SK-N-SH treated with all-trans-retinoic acid at 6 μM for 48 hours (cell line): ENCODE results near the gene MAGI3.

Source experiments
- ATAC-seq: fragments of 200-7000 bp; cut with Tn5 transposase; 3 replicates; pipeline ENCODE4 v1.9.1; 2020; ENCODE audit warnings: mild to moderate bottlenecking, moderate library complexity
- ARNTL ChIP-seq: fragments of 450-650 bp; formaldehyde crosslinking; IDR thresholded peaks from 2 replicates; pipeline ENCODE4 v1.5.0; 2020; ENCODE audit warnings: low read depth, mild to moderate bottlenecking, moderate library complexity, borderline replicate concordance
- BACH2 ChIP-seq: fragments of 250-450 bp; sonication (Bioruptor Pico); IDR thresholded peaks from 2 replicates; pipeline ENCODE4 v1.9.0; 2021; ENCODE audit warnings: mild to moderate bottlenecking, borderline replicate concordance
- CSDC2 ChIP-seq: fragments of 250-450 bp; sonication (Bioruptor Pico); IDR thresholded peaks from 2 replicates; pipeline ENCODE4 v1.5.0; 2020; ENCODE audit warnings: mild to moderate bottlenecking, moderate library complexity
- ESRRG ChIP-seq: fragments of 250-450 bp; sonication (Bioruptor Pico); IDR thresholded peaks from 2 replicates; pipeline ENCODE4 v1.6.1; 2021; ENCODE audit warnings: mild to moderate bottlenecking
- GLIS3 ChIP-seq: fragments of 250-450 bp; sonication (Bioruptor Pico); IDR thresholded peaks from 2 replicates; pipeline ENCODE4 v1.5.0; 2020; ENCODE audit warnings: mild to moderate bottlenecking, moderate library complexity
- ISL1 ChIP-seq: fragments of 250-450 bp; sonication (Bioruptor Pico); IDR thresholded peaks from 2 replicates; pipeline ENCODE4 v2.1.2; 2022; ENCODE audit warnings: mild to moderate bottlenecking, moderate library complexity
- OSR1 ChIP-seq: fragments of 250-450 bp; sonication (Bioruptor Pico); IDR thresholded peaks from 2 replicates; pipeline ENCODE4 v1.8.0; 2022; ENCODE audit warnings: moderate library complexity, mild to moderate bottlenecking, inconsistent platforms
- POU6F1 ChIP-seq: fragments of 250-450 bp; sonication (Bioruptor Pico); IDR thresholded peaks from 2 replicates; pipeline ENCODE4 v1.8.0; 2021; ENCODE audit warnings: low read depth, mild to moderate bottlenecking, moderate library complexity, borderline replicate concordance
- PPARA ChIP-seq: fragments of 250-450 bp; sonication (Bioruptor Pico); IDR thresholded peaks from 2 replicates; pipeline ENCODE4 v1.5.0; 2020; ENCODE audit warnings: mild to moderate bottlenecking, borderline replicate concordance
- SNAI2 ChIP-seq: fragments of 250-450 bp; sonication (Bioruptor Pico); IDR thresholded peaks from 2 replicates; pipeline ENCODE4 v1.5.0; 2020; ENCODE audit warnings: mild to moderate bottlenecking, moderate library complexity
- TCF4 ChIP-seq: fragments of 250-450 bp; sonication (Bioruptor Pico); IDR thresholded peaks from 2 replicates; pipeline ENCODE4 v1.8.0; 2021; ENCODE audit warnings: mild to moderate bottlenecking, moderate library complexity, borderline replicate concordance
- TOX ChIP-seq: fragments of 250-450 bp; sonication (Bioruptor Pico); IDR thresholded peaks from 2 replicates; pipeline ENCODE4 v1.8.0; 2021; ENCODE audit warnings: mild to moderate bottlenecking, moderate library complexity, borderline replicate concordance
- ZFP3 ChIP-seq: fragments of 250-450 bp; sonication (Bioruptor Pico); IDR thresholded peaks from 2 replicates; pipeline ENCODE4 v1.5.0; 2020; ENCODE audit warnings: mild to moderate bottlenecking, moderate library complexity
- ZNF565 ChIP-seq: fragments of 450-650 bp; formaldehyde crosslinking; conservative IDR thresholded peaks from 2 replicates; pipeline ENCODE4 v1.5.0; 2020; ENCODE audit warnings: low read depth, mild to moderate bottlenecking, moderate library complexity
- ZNF70 ChIP-seq: fragments of 450-650 bp; formaldehyde crosslinking; IDR thresholded peaks from 2 replicates; pipeline ENCODE4 v1.5.0; 2020; ENCODE audit warnings: mild to moderate bottlenecking, moderate library complexity
- ZNF8 ChIP-seq: fragments of 450-650 bp; formaldehyde crosslinking; IDR thresholded peaks from 2 replicates; pipeline ENCODE4 v1.5.0; 2020; ENCODE audit warnings: mild to moderate bottlenecking, moderate library complexity
- TF ChIP-seq, protein P1 (sequence below): fragments of 250-450 bp; sonication (Bioruptor Pico); IDR thresholded peaks from 2 replicates; pipeline ENCODE4 v1.5.1; 2020; ENCODE audit warnings: low read depth, mild to moderate bottlenecking, moderate library complexity
- TF ChIP-seq, protein P2 (sequence below): fragments of 250-450 bp; sonication (Bioruptor Pico); IDR thresholded peaks from 2 replicates; pipeline ENCODE4 v1.5.1; 2021; ENCODE audit warnings: mild to moderate bottlenecking, moderate library complexity
- TF ChIP-seq, protein P3 (sequence below): fragments of 250-450 bp; sonication (Bioruptor Pico); IDR thresholded peaks from 2 replicates; pipeline ENCODE4 v1.8.0; 2020; ENCODE audit warnings: mild to moderate bottlenecking, moderate library complexity, borderline replicate concordance

MAGI3 gene

GRCh38 chr1:113488576-113489177 is 98.4 kb downstream of the MAGI3 start:
- ATAC-seq: no peak
- TF ChIP-seq BACH2: no peak
- no peak for TF ChIP-seq PPARA
- TF ChIP-seq, all 23 proteins: peak for 0

DNA sequence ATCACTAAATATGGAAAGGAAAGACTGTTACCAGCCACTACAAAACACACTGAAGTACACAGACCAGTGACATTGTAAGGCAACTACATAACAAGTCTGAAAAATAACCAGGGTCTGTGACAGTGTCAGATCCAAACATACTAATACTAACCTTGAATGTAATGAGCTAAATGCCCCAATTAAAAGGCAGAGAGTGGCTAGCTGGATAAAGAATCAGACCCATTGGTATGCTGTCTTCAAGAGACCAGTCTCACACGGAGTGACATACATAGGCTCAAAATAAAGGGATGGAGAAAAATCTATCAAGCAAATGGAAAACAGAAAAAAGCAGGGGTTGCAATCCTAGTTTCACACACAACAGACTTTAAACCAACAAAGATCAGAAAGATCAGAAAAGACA is 100.1 kb downstream of the MAGI3 start:
- no peak for TF ChIP-seq BACH2
- no peak for TF ChIP-seq TCF4 (CRISPR knock-in tag)
- TF ChIP-seq TOX (CRISPR knock-in tag): no peak
- no peak for TF ChIP-seq ZNF8 (CRISPR knock-in tag)
- no peak for TF ChIP-seq GLIS3 (CRISPR knock-in tag)
- TF ChIP-seq ARNTL (CRISPR knock-in tag): no peak
- TF ChIP-seq, protein P1, sequence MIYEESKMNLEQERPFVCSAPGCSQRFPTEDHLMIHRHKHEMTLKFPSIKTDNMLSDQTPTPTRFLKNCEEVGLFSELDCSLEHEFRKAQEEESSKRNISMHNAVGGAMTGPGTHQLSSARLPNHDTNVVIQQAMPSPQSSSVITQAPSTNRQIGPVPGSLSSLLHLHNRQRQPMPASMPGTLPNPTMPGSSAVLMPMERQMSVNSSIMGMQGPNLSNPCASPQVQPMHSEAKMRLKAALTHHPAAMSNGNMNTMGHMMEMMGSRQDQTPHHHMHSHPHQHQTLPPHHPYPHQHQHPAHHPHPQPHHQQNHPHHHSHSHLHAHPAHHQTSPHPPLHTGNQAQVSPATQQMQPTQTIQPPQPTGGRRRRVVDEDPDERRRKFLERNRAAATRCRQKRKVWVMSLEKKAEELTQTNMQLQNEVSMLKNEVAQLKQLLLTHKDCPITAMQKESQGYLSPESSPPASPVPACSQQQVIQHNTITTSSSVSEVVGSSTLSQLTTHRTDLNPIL (CRISPR knock-in tag): no peak
- TF ChIP-seq ZFP3 (CRISPR knock-in tag): no peak
- no peak for TF ChIP-seq ZNF70 (CRISPR knock-in tag)
- no peak for TF ChIP-seq OSR1 (CRISPR knock-in tag)
- TF ChIP-seq, all 23 proteins: peak for 0
- ATAC-seq: no peak

DNA sequence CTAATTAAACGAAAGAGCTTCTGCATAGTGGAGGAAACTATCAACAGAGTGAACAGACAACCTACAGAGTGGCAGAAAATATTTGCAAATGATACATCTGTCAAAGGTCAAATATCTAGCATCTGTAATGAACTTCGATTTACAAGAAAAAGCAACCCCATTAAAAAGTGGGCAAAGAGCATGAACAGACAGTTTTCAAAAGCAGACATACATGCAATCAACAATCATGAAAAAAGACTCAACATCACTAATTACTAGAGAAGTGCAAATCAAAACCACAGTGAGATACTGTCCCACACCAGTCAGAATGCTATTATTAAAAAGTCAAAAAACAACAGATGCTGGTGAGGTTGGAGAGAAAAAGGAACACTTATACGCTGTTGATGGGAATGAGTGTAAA is 103.2 kb downstream of the MAGI3 start:
- TF ChIP-seq, protein P2, sequence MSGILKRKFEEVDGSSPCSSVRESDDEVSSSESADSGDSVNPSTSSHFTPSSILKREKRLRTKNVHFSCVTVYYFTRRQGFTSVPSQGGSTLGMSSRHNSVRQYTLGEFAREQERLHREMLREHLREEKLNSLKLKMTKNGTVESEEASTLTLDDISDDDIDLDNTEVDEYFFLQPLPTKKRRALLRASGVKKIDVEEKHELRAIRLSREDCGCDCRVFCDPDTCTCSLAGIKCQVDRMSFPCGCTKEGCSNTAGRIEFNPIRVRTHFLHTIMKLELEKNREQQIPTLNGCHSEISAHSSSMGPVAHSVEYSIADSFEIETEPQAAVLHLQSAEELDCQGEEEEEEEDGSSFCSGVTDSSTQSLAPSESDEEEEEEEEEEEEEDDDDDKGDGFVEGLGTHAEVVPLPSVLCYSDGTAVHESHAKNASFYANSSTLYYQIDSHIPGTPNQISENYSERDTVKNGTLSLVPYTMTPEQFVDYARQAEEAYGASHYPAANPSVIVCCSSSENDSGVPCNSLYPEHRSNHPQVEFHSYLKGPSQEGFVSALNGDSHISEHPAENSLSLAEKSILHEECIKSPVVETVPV (CRISPR knock-in tag): no peak
- TF ChIP-seq BACH2: no peak
- no peak for TF ChIP-seq ISL1 (CRISPR knock-in tag)
- TF ChIP-seq ZNF8 (CRISPR knock-in tag): no peak
- TF ChIP-seq ESRRG (CRISPR knock-in tag): no peak
- no peak for TF ChIP-seq ZNF565 (CRISPR knock-in tag)
- TF ChIP-seq SNAI2 (CRISPR knock-in tag): no peak
- no peak for TF ChIP-seq ARNTL (CRISPR knock-in tag)
- TF ChIP-seq, protein P3, sequence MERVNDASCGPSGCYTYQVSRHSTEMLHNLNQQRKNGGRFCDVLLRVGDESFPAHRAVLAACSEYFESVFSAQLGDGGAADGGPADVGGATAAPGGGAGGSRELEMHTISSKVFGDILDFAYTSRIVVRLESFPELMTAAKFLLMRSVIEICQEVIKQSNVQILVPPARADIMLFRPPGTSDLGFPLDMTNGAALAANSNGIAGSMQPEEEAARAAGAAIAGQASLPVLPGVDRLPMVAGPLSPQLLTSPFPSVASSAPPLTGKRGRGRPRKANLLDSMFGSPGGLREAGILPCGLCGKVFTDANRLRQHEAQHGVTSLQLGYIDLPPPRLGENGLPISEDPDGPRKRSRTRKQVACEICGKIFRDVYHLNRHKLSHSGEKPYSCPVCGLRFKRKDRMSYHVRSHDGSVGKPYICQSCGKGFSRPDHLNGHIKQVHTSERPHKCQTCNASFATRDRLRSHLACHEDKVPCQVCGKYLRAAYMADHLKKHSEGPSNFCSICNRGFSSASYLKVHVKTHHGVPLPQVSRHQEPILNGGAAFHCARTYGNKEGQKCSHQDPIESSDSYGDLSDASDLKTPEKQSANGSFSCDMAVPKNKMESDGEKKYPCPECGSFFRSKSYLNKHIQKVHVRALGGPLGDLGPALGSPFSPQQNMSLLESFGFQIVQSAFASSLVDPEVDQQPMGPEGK (CRISPR knock-in tag): no peak
- TF ChIP-seq ZFP3 (CRISPR knock-in tag): no peak
- no peak for TF ChIP-seq ZNF70 (CRISPR knock-in tag)
- TF ChIP-seq PPARA: no peak
- no peak for TF ChIP-seq POU6F1 (CRISPR knock-in tag)
- no peak for TF ChIP-seq TOX (CRISPR knock-in tag)
- no peak for TF ChIP-seq TCF4 (CRISPR knock-in tag)
- TF ChIP-seq, protein P1 (CRISPR knock-in tag): no peak
- ATAC-seq: no peak

DNA sequence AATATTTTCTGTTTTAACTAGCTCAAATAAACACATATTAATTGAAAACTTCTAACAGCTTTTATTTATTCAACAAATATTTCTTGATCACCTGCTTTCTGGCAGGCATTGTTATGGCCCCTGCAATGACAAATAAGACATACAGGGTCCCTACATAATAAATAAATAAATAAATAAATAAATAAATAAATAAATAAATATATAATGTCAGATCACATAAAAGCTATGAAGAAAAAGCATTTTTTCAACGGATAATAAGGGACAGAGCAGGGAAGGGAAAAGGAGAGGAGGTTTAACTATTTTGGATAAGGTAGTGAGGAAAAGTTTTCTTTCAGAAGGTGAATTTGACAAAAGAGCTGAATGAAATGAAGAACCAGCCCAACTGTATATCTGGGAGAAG is 115.0 kb downstream of the MAGI3 start:
- ATAC-seq: no peak
- TF ChIP-seq POU6F1 (CRISPR knock-in tag): no peak
- no peak for TF ChIP-seq ZFP3 (CRISPR knock-in tag)
- no peak for TF ChIP-seq CSDC2 (CRISPR knock-in tag)
- no peak for TF ChIP-seq ZNF70 (CRISPR knock-in tag)
- TF ChIP-seq, all 23 proteins: peak for 0
